Parathyroid adenoma (tissue), 2 donors: Measurements from ENCODE around the gene PAX6.

Source experiments
- H2AFZ ChIP-seq: fragments of 300-600 bp; sonication (generic); one replicate; pipeline ENCODE4 v1.7.0; 2017; ENCODE audit warnings: antibody characterized with exemption, mild to moderate bottlenecking
- H3K27ac ChIP-seq: fragments of 300-600 bp; sonication (generic); one replicate; pipeline ENCODE4 v1.7.0; 2017
- H3K27me3 ChIP-seq: fragments of 300-600 bp; sonication (generic); one replicate; pipeline ENCODE4 v1.7.0; 2017; ENCODE audit warnings: low read length; ENCODE audit not compliant: control insufficient read depth, insufficient read depth
- H3K36me3 ChIP-seq: fragments of 300-600 bp; sonication (generic); one replicate; pipeline ENCODE4 v1.7.0; 2017; ENCODE audit warnings: low read length; ENCODE audit not compliant: control insufficient read depth, insufficient read depth
- H3K4me1 ChIP-seq: fragments of 300-600 bp; sonication (generic); one replicate; pipeline ENCODE4 v1.7.0; 2017; ENCODE audit warnings: control low read depth
- H3K4me2 ChIP-seq: fragments of 300-600 bp; sonication (generic); one replicate; pipeline ENCODE4 v1.7.0; 2017; ENCODE audit warnings: low read length
- H3K4me3 ChIP-seq: fragments of 300-600 bp; sonication (generic); one replicate; pipeline ENCODE4 v1.7.0; 2017; ENCODE audit warnings: low read depth, low read length
- H3K79me2 ChIP-seq: fragments of 300-600 bp; sonication (generic); one replicate; pipeline ENCODE4 v1.7.0; 2017; ENCODE audit warnings: control low read depth
- H3K9ac ChIP-seq: fragments of 300-600 bp; sonication (generic); one replicate; pipeline ENCODE4 v1.7.0; 2017; ENCODE audit warnings: mild to moderate bottlenecking
- H3K9me3 ChIP-seq: fragments of 300-600 bp; sonication (generic); one replicate; pipeline ENCODE4 v1.7.0; 2017; ENCODE audit warnings: low read length; ENCODE audit not compliant: control insufficient read depth
- TF ChIP-seq, protein P1 (sequence below): fragments of 300-600 bp; sonication (generic); IDR thresholded peaks from one replicate; pipeline ENCODE4 v1.7.0; 2017; ENCODE audit warnings: antibody characterized with exemption, mild to moderate bottlenecking
- donor health status: primary hyperparathyroidism.

The PAX6 gene

DNA sequence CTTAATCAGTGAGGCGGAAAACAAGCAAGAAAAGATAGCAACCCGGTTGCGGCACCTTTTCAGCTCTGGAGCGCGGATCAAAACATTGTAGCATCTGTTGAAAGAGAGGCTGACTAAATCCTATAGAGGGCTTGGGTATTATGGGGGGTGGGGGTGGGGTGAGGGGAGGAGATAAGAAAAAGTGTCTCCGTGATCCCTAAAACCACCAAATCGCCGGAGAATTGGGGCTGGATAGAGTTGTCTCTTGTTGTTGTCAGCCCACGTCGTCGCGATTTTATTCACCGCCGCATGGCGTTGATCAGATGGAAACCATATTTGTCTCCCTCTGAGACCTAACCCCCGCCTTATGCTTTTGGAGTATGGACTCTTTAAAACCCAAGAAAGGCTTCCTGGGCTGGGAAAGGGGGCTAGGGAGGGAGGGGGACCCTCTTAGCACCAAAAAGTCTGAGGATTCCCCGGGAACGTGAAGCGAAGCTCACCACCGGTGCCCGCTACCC lies 13.0 kb downstream of the PAX6 start:
- no peak overlapping the region for H3K4me2 ChIP-seq
- no peaks in the 10 kb centered on the region for H3K79me2 ChIP-seq
- H2AFZ ChIP-seq: no peak overlapping the region
- no peak overlapping the region for H3K4me3 ChIP-seq
- H3K9ac ChIP-seq: no peak overlapping the region
- H3K4me1 ChIP-seq: no peaks in the 10 kb centered on the region
- no peaks in the 10 kb centered on the region for H3K9me3 ChIP-seq
- no peaks in the 10 kb centered on the region for H3K36me3 ChIP-seq
- H3K27me3 ChIP-seq: peaks cover 8% of the 10 kb centered on the region
- TF ChIP-seq, protein P1, sequence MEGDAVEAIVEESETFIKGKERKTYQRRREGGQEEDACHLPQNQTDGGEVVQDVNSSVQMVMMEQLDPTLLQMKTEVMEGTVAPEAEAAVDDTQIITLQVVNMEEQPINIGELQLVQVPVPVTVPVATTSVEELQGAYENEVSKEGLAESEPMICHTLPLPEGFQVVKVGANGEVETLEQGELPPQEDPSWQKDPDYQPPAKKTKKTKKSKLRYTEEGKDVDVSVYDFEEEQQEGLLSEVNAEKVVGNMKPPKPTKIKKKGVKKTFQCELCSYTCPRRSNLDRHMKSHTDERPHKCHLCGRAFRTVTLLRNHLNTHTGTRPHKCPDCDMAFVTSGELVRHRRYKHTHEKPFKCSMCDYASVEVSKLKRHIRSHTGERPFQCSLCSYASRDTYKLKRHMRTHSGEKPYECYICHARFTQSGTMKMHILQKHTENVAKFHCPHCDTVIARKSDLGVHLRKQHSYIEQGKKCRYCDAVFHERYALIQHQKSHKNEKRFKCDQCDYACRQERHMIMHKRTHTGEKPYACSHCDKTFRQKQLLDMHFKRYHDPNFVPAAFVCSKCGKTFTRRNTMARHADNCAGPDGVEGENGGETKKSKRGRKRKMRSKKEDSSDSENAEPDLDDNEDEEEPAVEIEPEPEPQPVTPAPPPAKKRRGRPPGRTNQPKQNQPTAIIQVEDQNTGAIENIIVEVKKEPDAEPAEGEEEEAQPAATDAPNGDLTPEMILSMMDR: no peak
- H3K27ac ChIP-seq: no peak overlapping the region

DNA sequence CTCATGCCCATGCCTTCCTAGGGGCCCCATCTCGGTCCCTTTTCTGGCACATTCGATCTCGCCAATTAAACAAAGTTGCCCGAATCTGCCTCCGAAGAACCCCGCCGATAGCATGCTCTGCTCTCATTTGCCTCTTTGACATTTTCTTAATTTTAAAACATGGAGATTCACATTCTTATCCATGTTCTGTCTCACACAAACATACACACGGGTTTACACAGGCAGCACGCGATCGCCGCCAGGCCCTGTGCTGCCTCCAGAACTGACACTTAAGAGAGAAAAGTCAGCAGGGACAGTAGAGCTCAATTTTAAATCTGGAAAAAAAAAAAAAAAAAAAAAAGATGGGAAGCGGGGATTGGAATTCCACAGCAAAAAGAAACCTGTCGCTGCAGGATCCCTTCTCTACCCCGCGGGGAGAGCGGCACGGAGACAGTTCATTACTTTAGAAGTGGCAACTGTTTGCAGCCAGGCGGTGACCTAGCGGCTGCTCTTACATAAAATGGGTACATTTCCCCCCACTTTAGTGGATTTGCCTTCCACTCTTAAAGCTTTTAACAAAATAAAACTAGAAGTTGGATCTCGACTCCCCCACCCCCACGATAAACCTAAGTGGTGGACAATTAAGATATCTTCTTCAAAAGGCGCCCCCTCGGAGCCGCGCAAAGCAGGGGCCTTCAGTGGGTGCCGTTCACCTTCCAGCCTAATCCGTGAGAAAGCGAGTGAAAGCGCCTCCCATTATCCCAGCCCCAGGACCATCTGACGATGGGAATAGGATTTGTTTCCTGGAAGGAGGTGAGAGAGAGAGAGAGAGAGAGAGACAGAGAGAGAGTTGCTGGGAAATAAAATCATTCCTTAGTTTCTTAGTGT lies 13.7 kb downstream of the PAX6 start:
- H3K9ac ChIP-seq: no peak overlapping the region
- no peaks in the 10 kb centered on the region for H3K4me1 ChIP-seq
- H3K4me3 ChIP-seq: no peak overlapping the region
- no peaks in the 10 kb centered on the region for H3K36me3 ChIP-seq
- H2AFZ ChIP-seq: no peak overlapping the region
- H3K79me2 ChIP-seq: no peaks in the 10 kb centered on the region
- H3K27me3 ChIP-seq: peaks cover 8% of the 10 kb centered on the region
- TF ChIP-seq, protein P1: no peak
- no peak overlapping the region for H3K27ac ChIP-seq
- no peaks in the 10 kb centered on the region for H3K9me3 ChIP-seq
- H3K4me2 ChIP-seq: no peak overlapping the region

DNA sequence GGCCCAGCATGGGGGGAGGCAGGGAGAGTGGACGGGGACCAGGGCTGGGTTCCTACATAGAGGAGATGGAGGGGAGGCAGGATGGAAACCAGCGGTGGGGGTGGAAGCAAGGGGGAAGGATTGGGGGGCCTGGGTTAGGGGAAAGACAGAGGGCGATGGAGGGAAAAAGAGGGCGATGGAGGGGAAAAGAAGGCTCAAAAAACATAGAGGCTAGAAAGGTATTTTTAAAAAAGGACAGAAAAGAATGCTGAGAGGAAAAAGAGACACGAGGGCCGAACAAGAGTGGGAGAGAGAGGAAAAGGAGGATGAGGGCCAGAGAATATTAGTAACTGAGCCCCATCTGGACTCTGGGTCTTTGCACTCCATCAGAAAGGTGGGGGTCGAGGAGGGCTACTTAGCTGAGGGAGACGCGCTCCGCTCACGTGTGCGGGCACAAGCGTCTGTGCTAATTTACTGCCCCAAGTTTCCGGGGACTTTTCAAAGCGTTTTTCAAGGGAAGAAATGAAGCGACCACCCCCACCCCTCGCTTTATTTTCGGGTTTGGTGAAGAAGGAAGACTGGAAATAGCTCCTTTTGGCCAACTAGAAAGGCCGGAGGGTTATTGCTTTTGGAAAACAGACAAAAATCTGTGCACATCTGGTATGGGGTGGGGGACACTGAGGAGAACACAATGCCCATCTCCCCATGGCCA lies 14.5 kb downstream of the PAX6 start:
- H3K27me3 ChIP-seq: peaks cover 8% of the 10 kb centered on the region
- no peaks in the 10 kb centered on the region for H3K79me2 ChIP-seq

DNA sequence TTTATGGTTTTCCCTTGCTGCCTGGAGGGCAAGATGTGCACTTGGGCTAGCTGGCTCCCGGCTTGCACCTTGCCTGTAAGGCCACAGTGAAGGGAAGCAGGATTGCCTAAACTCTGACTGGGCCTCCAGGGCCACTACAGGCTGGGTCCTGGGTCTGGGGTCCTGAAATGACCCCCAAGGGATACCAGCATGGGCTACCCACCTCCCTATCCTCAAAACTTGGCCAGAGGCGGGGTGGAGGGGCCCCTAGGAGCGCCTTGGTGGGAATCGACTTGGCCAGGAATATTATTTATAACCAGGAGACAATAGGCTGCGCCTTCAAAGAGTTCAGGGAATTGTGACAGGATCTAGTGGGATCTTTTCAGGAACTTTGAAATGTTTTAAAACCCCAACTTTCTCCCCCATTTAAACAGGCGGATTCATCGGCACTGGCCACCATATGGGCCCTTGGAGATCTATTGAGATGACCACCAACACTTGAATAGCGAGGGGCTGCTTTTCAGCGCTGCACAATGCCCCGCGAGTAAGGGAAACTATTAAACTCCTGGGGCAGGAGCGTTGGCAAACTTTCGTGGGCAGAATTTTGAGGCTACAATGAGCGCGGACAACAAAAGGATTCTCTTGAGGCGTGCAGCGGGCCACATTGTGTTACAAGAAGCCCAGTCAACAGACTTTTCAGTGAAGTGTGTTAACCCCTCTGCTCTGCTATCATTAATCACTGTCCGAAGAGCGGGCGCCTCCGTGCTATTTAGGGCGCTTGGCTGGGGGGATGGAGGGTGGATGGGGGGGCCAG lies 15.2 kb downstream of the PAX6 start:
- Histone ChIP-seq H3K36me3 (no peaks in the 10 kb centered on the region), H3K4me1 (no peaks in the 10 kb centered on the region), H3K9ac (no peak overlapping the region), H3K27ac (no peak overlapping the region), H2AFZ (no peak overlapping the region), H3K4me3 (no peak overlapping the region), H3K4me2 (no peak overlapping the region), H3K27me3 (peaks cover 4% of the 10 kb centered on the region), H3K9me3 (no peaks in the 10 kb centered on the region), H3K79me2 (no peaks in the 10 kb centered on the region)
- TF ChIP-seq, protein P1: no peak

More for the DNA sequence above, 14.5 kb downstream of the PAX6 start:
- Histone ChIP-seq H3K9ac (no peak overlapping the region), H3K4me2 (no peak overlapping the region), H2AFZ (no peak overlapping the region), H3K36me3 (no peaks in the 10 kb centered on the region), H3K4me1 (no peaks in the 10 kb centered on the region), H3K27ac (no peak overlapping the region), H3K9me3 (no peaks in the 10 kb centered on the region), H3K4me3 (no peak overlapping the region)
- TF ChIP-seq, protein P1: no peak
